DMS79 treated with DMSO at 0.1 percent for 48 hours (cell line): Measurements from ENCODE around the gene MACROD2.

Source experiments
- DNase-seq: peaks from one replicate; lab custom pipeline; 2025; lab: John Stamatoyannopoulos, UW

Gene MACROD2

DNA sequence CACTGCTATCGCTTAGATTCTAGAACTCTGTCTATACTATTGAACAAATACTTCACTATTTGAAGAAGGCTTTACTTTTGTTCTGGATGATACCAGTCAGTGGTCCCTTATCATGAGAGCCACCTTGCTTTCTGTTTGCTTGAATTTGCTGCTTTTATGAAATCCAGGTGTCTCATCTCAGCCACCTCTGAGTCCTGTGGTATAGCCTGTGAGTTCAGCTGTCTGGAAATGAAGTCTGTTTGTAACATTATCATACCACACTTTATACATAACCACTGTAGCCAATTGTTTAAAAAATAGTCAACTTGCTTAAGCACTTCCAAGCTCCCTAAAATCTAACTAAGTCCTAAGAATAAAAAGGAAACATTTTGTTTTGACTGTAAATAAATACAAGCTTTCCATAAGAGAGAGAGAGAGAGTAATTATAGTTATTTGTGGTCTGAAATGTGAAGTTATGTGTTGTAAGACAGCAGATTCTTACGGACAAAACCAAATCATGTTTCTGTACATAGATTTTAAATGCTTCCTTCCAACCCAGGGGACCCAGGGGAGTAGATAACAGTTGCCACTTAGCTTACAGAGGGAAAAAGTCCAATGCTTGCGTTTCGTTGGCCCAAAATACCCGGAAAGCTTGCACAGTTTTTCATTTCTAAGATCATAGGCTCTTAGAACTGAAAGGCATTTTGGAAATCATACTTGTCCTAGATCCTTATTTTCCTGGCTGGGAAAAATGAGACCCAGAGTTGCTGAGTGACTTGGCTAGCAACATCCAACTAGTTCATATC is 1449.9 kb downstream of the MACROD2 start:
- DNase-seq = no peak

- DNase-seq = no peak
These were observed 1451.1 kb downstream of the MACROD2 start for GRCh38 chr20:15446373-15446772.

- no peak for DNase-seq
These were observed 1452.2 kb downstream of the MACROD2 start for GRCh38 chr20:15447549-15447948.

DNA sequence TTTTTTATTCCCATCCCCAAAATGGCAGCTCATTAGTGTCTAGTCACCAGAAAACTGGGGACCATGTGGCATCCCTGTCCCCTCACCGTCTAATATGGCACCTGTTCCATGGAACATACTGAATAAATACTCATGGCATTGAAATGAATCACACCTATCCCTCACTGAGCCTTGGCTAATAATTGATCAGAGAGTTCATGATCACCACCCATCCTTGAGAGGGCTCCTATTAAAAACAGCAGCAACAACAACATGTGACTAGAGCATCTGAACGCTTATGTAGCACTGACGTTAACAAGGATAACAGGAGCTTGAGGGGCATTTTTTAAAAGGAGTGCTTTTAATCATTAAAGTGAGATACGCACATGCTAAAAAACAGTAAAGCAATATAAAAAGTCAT is 1453.7 kb downstream of the MACROD2 start:
- no peak for DNase-seq

- DNase-seq = no peak
These were observed 1455.9 kb downstream of the MACROD2 start for GRCh38 chr20:15451241-15451640.

DNA sequence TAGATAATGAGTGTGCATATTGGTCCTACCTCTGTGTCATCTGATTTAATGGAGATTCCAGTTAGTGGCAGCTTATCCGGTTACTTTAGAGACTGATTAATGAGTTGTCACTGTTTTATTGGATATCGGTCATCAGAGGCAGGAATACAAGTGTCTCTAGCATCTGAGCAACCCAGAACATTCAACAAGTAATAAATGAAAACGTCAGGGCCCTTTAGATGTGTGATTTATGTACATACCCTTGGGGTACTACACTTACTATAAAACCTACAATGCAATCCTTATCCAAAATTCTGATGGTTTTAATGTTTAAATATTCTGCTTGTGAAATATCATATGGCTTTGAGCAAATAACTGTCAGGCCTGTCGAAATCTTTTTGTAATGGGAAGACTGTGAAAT is 1460.0 kb downstream of the MACROD2 start:
- no peak for DNase-seq

GRCh38 chr20:15461938-15462337 is 1466.6 kb downstream of the MACROD2 start:
- no peak for DNase-seq

DNA sequence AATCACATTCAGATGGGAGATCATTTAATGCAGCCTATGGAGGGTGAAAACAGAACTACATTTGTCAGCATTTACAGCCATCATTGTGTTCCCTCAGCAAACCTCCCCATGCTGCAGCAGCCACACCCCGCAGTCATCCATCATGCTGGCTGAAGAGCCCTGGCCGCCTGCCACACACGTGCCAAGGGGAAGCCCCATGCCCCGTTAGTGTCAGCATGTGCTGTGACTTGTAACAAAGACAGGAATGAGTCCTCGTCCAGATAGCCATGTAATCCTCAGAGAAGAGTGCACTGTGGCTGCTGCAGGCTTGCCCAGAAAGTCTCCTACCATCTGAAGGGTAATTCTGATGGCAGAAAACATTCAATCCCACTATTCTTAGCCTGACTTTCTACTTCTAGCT is 1480.2 kb downstream of the MACROD2 start:
- no peak for DNase-seq

DNA sequence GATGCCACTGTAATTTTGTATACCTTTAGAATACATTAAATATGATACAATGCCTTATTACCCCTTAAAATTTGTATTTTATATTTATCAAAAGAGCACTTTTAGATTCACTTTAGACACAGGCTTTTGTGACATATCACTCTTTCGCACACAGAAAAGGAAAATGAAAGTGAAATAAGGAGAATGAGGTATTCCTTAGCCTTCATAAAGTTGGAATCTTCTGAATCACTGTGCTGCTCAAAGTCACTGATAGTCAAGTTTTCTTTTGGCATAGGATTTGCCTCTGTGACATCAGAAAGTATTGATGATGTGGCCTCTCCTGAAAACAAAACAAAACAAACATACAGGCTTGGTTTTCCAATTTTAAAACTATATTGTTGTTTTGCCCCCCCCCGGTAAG is 1480.9 kb downstream of the MACROD2 start:
- no peak for DNase-seq

DNA sequence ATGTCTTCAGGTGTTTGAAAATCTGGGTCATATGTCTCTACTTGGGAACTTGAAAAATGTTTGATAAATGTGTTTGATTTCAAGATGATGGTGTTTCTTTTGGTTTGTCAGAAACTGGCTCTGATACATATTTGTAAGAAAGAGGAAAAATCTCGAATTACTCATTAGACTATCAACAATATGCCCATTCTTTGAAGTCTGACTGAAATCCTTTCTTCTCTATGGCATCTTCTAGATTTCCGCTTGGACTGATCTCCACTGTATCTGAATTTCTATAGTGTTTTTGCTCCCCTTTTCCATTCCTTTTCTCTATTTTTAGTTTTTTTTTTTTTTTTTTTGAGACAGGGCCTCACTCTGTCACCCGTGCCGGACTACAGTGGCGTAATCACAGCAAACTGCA is 1481.5 kb downstream of the MACROD2 start:
- no peak for DNase-seq

DNA sequence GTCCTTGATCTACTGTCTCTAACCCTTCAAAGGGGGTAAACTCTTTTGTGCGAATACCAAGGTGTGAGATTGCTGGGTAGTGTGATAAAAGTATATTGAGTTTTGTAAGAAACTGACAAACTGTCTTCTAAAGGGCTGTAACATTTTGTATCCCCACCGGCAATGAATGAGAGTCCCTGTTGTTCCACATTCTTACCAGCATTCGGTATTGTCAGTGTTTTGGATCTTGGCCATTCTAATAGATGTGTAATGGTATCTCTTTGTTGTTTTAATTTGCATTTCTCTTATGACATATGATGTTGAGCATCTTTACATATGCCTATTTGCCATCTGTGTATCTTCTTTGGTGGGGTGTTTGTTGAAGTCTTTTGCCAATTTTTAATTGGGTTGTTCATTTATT is 1487.2 kb downstream of the MACROD2 start:
- no peak for DNase-seq

GRCh38 chr20:15485519-15485918 is 1490.2 kb downstream of the MACROD2 start:
- no peak for DNase-seq

GRCh38 chr20:15487030-15487429 is 1491.7 kb downstream of the MACROD2 start:
- no peak for DNase-seq

DNA sequence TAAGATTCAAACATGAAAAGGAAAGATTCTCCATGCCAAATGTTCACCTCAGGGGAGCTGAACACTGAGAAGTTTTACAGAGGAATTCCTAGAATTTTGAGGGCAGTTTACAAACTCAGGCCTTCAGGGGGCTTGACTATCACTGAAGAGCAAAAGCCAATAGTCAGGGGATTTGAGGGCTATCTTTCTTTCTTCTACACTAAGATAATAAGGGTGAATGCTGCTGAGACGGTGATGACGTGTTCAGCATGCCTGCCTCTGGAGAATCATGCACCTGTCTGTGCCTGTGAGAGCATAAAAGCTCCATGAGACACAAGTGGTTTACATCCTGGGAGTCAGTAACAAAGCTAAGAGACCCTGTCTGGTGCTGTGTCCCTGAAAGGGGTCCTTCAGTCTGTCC is 1492.4 kb downstream of the MACROD2 start:
- no peak for DNase-seq

GRCh38 chr20:15491575-15491974 is 1496.3 kb downstream of the MACROD2 start:
- no peak for DNase-seq

- no peak for DNase-seq
These were observed 1499.5 kb downstream of the MACROD2 start for GRCh38 chr20:15494851-15495250.

DNA sequence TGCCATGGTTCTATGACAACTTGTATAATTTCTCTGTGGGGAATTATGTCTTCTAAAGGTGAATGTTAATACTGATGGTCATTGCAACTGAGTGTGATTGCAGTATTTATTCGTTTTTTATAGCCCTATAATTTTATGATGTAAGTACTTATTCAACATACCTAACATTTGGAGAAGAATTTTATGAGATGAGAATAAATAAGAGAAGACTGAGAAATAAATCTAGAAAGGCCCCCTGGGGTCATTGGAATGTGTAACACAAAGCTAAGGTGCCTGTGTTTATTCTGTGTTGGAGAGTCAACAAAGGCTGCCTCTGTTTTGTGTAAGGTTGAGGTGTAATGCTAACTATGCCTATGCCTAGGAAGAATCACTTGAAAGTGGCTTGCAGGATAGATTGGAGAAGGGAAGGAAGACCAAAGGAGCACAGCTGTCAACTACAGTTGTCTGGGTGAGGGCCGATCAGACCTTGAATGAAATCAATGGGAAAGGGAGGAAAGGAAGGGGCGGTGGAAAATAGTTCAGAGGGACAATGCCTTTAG is 1501.3 kb downstream of the MACROD2 start:
- no peak for DNase-seq

- DNase-seq = no peak
These were observed 1503.6 kb downstream of the MACROD2 start for GRCh38 chr20:15498926-15499325.

DNA sequence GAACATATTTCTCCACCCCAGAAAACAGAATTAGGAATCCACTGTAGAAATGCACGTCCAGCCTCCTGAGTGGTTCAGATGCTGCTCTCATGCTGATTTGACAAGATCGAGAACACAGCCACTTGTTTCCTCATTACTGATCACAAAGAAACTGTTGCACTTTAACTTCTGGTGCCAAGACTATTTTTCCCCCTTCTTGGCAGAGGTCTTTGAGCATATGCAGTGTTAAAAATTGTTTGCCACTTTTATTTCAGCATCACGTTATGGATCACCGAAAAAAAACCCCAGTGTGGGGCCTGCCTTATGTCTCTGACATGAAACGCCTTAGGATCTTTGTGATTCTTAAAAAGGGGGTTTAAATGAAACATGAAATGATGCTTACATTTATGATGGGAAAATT is 1511.0 kb downstream of the MACROD2 start:
- no peak for DNase-seq

- DNase-seq = no peak
These were observed 1511.8 kb downstream of the MACROD2 start for GRCh38 chr20:15507151-15507550.

DNA sequence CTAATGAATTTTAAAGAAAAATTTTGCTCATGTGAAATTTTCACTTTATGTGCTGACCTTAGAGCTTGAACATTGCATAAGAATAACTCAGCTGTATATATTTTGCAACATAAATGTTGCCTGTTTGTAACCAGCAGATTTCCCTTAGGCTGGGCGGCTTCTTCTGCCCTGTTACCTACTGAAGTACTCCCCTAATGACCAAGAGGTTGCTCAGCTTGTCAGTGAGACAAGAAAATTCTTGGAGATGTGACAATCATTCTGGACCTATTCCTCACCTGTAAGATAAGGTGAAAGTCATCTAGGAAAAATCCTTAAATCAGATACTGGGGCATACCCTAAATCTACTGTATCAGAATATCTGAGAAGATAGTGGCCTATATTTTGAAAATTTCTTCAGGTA is 1516.2 kb downstream of the MACROD2 start:
- DNase-seq = no peak

- DNase-seq = no peak
These were observed 1517.6 kb downstream of the MACROD2 start for GRCh38 chr20:15512916-15513315.

DNA sequence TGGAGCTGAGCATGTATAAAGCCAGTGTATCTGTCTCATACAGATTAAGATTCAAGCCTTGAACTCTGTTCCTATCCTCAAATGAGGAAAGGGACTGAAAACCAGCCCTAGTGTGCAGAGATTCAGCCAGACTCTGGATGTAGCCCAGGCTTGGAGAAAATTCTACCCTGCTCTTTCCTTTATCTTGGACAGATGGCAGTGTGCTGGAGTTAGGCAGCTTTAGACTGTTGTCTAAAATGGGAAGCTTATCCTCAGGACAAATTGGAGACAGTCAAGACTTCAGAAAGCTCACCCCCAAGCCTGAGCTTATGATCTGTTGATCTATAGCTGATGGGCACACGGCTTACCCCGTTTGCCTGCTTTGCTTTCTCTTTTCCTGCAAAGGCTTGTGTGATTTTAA is 1520.4 kb downstream of the MACROD2 start:
- no peak for DNase-seq

- DNase-seq = no peak
These were observed 1525.7 kb downstream of the MACROD2 start for GRCh38 chr20:15520930-15521524.
